Measurements from ENCODE around the gene ZNF202. TPM values are rescaled to one million over a fixed set of nuclear protein-coding genes. Genes with fewer than 3 reads are reported as not detected.
"Not testable (repeated sequence)": the region's sequence is repeated elsewhere in the genome, so short reads cannot be mapped to it uniquely, and the experiment has no call there.

ZNF202 gene
- total and polyA plus RNA-seq, 10 donors, result 6.3 to 18.6 (median 12.5) TPM

DNA sequence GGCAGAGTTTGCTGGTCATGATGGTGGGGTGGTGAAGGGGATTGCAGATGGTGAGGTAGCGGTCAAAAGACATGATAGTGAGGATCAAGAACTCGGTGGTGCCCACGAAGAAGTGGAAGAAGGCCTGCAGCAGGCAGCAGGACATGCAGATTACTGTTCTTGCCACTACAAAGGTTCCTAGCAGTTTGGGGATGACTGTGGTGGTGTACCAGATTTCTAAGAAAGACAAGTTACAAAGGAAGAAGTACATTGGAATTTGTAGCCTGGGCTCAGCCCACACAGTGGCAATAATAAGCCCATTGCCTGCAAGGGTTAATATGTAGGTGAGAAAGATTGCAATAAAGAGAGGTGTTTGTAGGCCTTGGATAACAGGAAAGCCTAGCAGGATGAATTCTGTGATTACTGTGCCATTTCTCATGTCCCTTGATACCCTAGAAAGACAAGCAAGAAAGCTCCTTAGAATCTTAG, 12.7 kb upstream of the ZNF202 start, which contains the start of gene OR6X1:
Gene OR6X1, minus strand, starts transcription at position 418 of the 468 bp plus-strand sequence. Its CDS starts 0 bp downstream, at position 418.
- TF ChIP-seq, protein P1, sequence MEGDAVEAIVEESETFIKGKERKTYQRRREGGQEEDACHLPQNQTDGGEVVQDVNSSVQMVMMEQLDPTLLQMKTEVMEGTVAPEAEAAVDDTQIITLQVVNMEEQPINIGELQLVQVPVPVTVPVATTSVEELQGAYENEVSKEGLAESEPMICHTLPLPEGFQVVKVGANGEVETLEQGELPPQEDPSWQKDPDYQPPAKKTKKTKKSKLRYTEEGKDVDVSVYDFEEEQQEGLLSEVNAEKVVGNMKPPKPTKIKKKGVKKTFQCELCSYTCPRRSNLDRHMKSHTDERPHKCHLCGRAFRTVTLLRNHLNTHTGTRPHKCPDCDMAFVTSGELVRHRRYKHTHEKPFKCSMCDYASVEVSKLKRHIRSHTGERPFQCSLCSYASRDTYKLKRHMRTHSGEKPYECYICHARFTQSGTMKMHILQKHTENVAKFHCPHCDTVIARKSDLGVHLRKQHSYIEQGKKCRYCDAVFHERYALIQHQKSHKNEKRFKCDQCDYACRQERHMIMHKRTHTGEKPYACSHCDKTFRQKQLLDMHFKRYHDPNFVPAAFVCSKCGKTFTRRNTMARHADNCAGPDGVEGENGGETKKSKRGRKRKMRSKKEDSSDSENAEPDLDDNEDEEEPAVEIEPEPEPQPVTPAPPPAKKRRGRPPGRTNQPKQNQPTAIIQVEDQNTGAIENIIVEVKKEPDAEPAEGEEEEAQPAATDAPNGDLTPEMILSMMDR (IDR thresholded peaks at IDR 0.05 in 8 of 11, conservative IDR thresholded peaks at IDR 0.05 in 3 of 11), result no peak
- no peak for TF ChIP-seq POLR2A (IDR thresholded peaks at IDR 0.05)
- TF ChIP-seq POLR2AphosphoS5 (IDR thresholded peaks at IDR 0.05), result no peak
- intact Hi-C loops (cut with DNase I; ENCODE audit: low total_unique reads), result no loop called here
- Histone ChIP-seq H3K27me3 (replicated peaks in 1 of 7) (peaks cover 0 to 8% (median 0%) of the 10 kb centered on the region in 7 donors), H3K4me3 (no peak within 1 kb of the TSS), H3K4me1 (no peaks in the 10 kb centered on the region), H3K27ac (no peak within 1 kb of the TSS), H3K9me3 (no peaks in the 10 kb centered on the region), H3K36me3 (no peaks in the 10 kb centered on the region)
- WGBS, 5 donors, result 87 to 94% (median 90%) methylated on average over 3 of the region's 3 CpGs
- DNase-seq, result no peak

DNA sequence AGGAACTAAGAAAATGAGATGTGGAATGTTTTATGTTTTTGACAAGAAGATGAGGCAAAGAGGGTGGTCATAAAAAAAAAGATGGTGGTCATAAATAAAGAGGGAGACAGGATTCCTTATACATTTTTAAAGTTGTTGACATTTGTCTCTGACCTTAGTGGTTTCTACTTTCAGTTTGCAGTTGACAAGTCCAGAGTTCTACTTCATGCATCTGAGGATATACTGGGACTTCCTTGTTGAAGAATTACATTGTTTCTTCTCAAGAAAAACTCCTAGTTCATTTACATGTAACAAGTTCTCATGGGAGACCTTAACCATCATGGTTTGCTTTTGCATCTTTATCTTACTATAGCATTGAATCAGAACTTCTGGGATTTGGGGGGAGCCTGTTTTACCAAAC, 11.7 kb upstream of the ZNF202 start:
- TF ChIP-seq POLR2A (IDR thresholded peaks at IDR 0.05), result no peak
- TF ChIP-seq POLR2AphosphoS5 (IDR thresholded peaks at IDR 0.05), result no peak
- TF ChIP-seq, protein P1 (IDR thresholded peaks at IDR 0.05 in 8 of 11, conservative IDR thresholded peaks at IDR 0.05 in 3 of 11), result no peak
- Histone ChIP-seq H3K36me3 (no peaks in the 10 kb centered on the region), H3K4me3 (no peak overlapping the region), H3K4me1 (no peaks in the 10 kb centered on the region), H3K27ac (no peak overlapping the region), H3K27me3 (replicated peaks in 1 of 7) (peaks cover 0 to 12% (median 0%) of the 10 kb centered on the region in 7 donors), H3K9me3 (peaks cover 0 to 5% (median 0%) of the 10 kb centered on the region in 8 donors)
- intact Hi-C loops (cut with DNase I; ENCODE audit: low total_unique reads), result no loop called here
- DNase-seq, result no peak

DNA sequence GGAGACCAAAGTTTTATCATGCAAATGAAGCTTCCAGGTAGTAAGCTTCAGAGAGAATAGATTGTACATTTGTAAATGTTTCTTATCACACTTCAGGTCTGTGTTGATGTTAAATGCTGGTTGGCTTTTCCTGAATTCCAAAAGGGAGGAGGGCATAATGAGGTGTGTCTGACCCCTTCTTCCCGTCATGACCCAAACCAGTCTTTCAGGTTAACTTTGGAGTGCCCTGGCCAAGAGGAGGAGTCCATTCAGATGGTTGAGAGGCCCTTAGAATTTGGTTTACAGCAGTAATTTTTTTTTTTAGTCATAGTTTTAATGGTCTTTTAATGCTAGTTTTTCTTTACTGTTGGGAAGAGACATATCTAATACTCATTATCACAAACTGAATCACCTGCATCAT, 10.3 kb upstream of the ZNF202 start:
- H3K4me3 ChIP-seq, result no peak overlapping the region
- 50 to 85% (median 80%) methylated on average over 1 of the region's 1 CpG for WGBS, 5 donors
- peaks cover 0 to 12% (median 0%) of the 10 kb centered on the region in 7 donors for H3K27me3 ChIP-seq (replicated peaks in 1 of 7)
- no peaks in the 10 kb centered on the region for H3K36me3 ChIP-seq
- no peak overlapping the region for H3K27ac ChIP-seq
- H3K9me3 ChIP-seq, result peaks cover 0 to 5% (median 0%) of the 10 kb centered on the region in 8 donors
- TF ChIP-seq, protein P1 (IDR thresholded peaks at IDR 0.05 in 8 of 11, conservative IDR thresholded peaks at IDR 0.05 in 3 of 11), result no peak
- TF ChIP-seq POLR2A (IDR thresholded peaks at IDR 0.05), result no peak
- no peak for TF ChIP-seq POLR2AphosphoS5 (IDR thresholded peaks at IDR 0.05)
- H3K4me1 ChIP-seq, result no peaks in the 10 kb centered on the region
- DNase-seq, result no peak
- intact Hi-C loops (cut with DNase I; ENCODE audit: low total_unique reads), result no loop called here

DNA sequence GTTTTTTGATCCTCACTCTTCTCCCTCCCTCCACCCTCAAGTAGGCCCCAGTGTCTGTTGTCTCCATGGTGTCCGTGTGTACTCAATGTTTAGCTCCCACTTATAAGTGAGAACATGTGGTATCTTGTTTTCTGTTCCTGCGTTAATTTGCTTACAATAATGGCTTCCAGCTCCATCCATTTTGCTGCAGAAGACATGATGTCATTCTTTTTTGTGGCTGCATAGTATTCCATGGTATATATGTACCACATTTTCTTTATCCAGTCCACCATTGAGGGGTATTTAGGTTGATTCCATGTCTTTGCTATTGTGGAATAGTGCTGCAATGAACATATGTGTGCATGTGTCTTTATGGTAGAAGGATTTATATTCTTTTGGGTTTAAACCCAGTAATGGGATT, 6.9 kb upstream of the ZNF202 start:
- H3K27ac ChIP-seq; DNase-seq; H3K9me3 ChIP-seq; H3K4me1 ChIP-seq; H3K36me3 ChIP-seq; H3K4me3 ChIP-seq; intact Hi-C loops (cut with DNase I; ENCODE audit: low total_unique reads): not testable (repeated sequence)
- WGBS, 5 donors, result 67 to 96% (median 94%) methylated on average over 2 of the region's 2 CpGs
- peaks cover 0 to 12% (median 0%) of the 10 kb centered on the region in 7 donors for H3K27me3 ChIP-seq (replicated peaks in 1 of 7)
